ENCODE data around the gene SKOR1.

- TF ChIP-seq EZH2 (IDR thresholded peaks at IDR 0.05; ENCODE audit: borderline replicate concordance, low read length) = no peak
- no peak for TF ChIP-seq CTCF (conservative IDR thresholded peaks at IDR 0.05 in 1 of 2, IDR thresholded peaks at IDR 0.05 in 1 of 2; ENCODE audit: extremely low read depth in 1 of 2, insufficient read depth in 1 of 2, low read depth in 1 of 2, low read length in 2 of 2)
Observed at GRCh38 chr15:67776600-67776999, 48.7 kb upstream of the SKOR1 start.

All from mammary epithelial cell (primary cell).